DMS53 treated with DMSO at 0.1 percent for 48 hours (cell line): Measurements from ENCODE around the gene TRPC4AP.
A peak's percentile ranks its signal among the peaks of the same experiment; 100 is the strongest.
"Not testable (repeated sequence)": the region's sequence is repeated elsewhere in the genome, so short reads cannot be mapped to it uniquely, and the experiment has no call there.

Source experiments
- DNase-seq: peaks from one replicate; lab custom pipeline; 2025; ENCODE audit not compliant: unreplicated experiment; lab: John Stamatoyannopoulos, UW

Gene TRPC4AP

GRCh38 chr20:35104685-35105295, 12.2 kb upstream of the TRPC4AP start:
- no peak for DNase-seq

GRCh38 chr20:35101620-35102019, 9.0 kb upstream of the TRPC4AP start:
- no peak for DNase-seq

- DNase-seq: peak; percentile 48
These were observed 769 bp upstream of the TRPC4AP start for GRCh38 chr20:35093267-35093884.

GRCh38 chr20:35091816-35092523, 637 bp downstream of the TRPC4AP start:
- DNase-seq: peak; percentile 29

GRCh38 chr20:35088231-35089145, 4.1 kb downstream of the TRPC4AP start:
- DNase-seq: no peak

- no peak for DNase-seq
These were observed 4.8 kb downstream of the TRPC4AP start for GRCh38 chr20:35087791-35088190.

- DNase-seq: no peak
These were observed 5.3 kb downstream of the TRPC4AP start for GRCh38 chr20:35087355-35087754.

- DNase-seq: no peak
These were observed 7.0 kb downstream of the TRPC4AP start for GRCh38 chr20:35085477-35086225.

- DNase-seq: no peak
These were observed 7.6 kb downstream of the TRPC4AP start for GRCh38 chr20:35084998-35085397.

- DNase-seq: not testable (repeated sequence)
These were observed 12.3 kb downstream of the TRPC4AP start for GRCh38 chr20:35080348-35080642.

- no peak for DNase-seq
These were observed 12.9 kb downstream of the TRPC4AP start for GRCh38 chr20:35079472-35080347.

- DNase-seq: no peak
These were observed 14.7 kb downstream of the TRPC4AP start for GRCh38 chr20:35077872-35078271.

GRCh38 chr20:35077341-35077740, 15.3 kb downstream of the TRPC4AP start:
- no peak for DNase-seq

GRCh38 chr20:35071436-35072153, 21.0 kb downstream of the TRPC4AP start:
- DNase-seq: not testable (repeated sequence)

- no peak for DNase-seq
These were observed 26.4 kb downstream of the TRPC4AP start for GRCh38 chr20:35066194-35066593.

- DNase-seq: no peak
These were observed 27.4 kb downstream of the TRPC4AP start for GRCh38 chr20:35065181-35065580.

- no peak for DNase-seq
These were observed 29.4 kb downstream of the TRPC4AP start for GRCh38 chr20:35063168-35063567.

- no peak for DNase-seq
These were observed 30.1 kb downstream of the TRPC4AP start for GRCh38 chr20:35062478-35062877.

- no peak for DNase-seq
These were observed 32.4 kb downstream of the TRPC4AP start for GRCh38 chr20:35060168-35060567.
